ENCODE data around the gene DGLUCY. TPM values are rescaled to one million over a fixed set of nuclear protein-coding genes. Genes with fewer than 3 reads are reported as not detected.

DGLUCY gene
- total RNA-seq, 1 donor from 2014 or later = 59.2 TPM

DNA sequence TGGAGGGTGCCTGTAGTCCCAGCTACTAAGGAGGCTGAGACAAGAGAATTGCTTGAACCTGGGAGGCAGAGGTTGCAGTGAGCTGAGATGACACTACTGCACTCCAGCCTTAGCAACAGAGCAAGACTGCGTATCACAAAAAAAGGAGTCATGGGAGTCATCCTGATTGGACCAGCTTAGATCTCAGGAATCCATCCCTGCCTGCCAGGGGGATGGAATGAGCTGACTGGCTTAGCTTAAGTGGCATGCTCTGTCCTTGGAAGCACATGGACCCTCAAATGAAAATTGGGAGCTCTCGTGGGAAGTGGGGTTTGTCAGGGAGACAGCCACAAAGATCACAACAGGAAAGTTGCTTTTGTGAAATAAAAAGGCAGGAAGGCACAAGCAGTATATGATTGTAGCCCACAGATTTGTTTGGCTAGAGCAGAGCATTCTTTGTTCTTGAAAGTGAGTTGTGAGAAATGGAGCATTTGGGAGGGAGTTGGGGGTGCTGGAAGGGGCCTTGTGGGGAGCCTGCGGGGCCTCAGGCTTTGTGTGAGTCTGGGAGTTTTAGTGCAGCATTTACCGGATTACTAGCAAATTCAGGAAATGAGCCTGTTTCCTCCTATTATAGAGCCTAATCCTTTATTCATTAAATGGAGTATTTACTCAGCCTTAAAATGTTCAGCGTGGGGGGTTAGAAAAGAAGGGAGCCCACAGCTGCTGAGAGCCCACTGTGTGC lies 30.7 kb downstream of the DGLUCY start:
- Histone ChIP-seq H3K27me3 (no peaks in the 10 kb centered on the region), H3K4me1 (peaks cover 6 to 20% of the 10 kb centered on the region in 2 donors), H3K4me3 (no peak overlapping the region), H3K9me3 (no peaks in the 10 kb centered on the region), H3K27ac (peak overlapping the region; percentile 8 to 71), H3K36me3 (peaks cover 4 to 6% of the 10 kb centered on the region in 2 donors)
- intact Hi-C loops (cut with DNase I) = loop anchor here (5.0 kb wide), 1 partner anchor 747 kb away; the partner anchor contains the start of gene CALM1
- TF ChIP-seq, protein P1, sequence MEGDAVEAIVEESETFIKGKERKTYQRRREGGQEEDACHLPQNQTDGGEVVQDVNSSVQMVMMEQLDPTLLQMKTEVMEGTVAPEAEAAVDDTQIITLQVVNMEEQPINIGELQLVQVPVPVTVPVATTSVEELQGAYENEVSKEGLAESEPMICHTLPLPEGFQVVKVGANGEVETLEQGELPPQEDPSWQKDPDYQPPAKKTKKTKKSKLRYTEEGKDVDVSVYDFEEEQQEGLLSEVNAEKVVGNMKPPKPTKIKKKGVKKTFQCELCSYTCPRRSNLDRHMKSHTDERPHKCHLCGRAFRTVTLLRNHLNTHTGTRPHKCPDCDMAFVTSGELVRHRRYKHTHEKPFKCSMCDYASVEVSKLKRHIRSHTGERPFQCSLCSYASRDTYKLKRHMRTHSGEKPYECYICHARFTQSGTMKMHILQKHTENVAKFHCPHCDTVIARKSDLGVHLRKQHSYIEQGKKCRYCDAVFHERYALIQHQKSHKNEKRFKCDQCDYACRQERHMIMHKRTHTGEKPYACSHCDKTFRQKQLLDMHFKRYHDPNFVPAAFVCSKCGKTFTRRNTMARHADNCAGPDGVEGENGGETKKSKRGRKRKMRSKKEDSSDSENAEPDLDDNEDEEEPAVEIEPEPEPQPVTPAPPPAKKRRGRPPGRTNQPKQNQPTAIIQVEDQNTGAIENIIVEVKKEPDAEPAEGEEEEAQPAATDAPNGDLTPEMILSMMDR (IDR thresholded peaks at IDR 0.05) = no peak
- no peak for DNase-seq (ENCODE audit: low spot score in 2 of 2)

DNA sequence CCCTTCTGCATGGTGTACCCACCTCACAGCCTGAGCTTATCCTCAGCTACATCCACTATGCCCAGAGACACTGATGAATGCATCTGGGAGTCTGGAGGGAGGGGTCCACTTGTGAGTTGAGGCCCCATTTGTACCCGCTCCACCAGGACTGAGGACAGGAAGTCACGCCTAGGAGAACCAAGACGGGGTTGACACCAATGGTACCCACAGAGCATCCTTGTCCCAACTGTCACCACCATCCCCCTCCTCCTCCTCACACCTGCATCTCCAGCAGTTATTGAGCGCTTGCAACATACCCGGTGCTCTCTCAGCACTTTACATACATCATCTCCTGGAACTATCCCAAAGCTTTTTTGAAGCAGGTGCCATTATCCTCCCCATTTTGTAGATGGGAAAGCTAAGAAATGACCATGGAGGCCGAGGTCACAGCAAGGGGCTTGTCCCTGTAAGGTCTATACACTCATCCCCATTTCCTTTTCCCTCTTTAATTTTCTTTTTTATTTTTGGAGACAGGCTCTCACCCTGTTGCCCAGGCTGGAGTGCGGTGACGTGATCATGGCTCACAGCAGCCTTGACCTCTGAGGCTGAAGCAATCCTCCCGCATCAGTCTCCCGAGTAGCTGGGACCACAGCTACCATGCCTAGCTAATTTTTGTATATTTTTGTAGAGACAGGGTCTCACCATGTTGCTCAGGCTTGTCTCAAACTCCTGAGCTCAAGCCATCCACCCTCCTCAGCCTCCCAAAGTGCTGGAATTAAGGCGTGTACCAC lies 31.7 kb downstream of the DGLUCY start:
- Histone ChIP-seq H3K36me3 (peaks cover 4 to 6% of the 10 kb centered on the region in 2 donors), H3K9me3 (no peaks in the 10 kb centered on the region), H3K27me3 (no peaks in the 10 kb centered on the region), H3K4me1 (peaks cover 6 to 20% of the 10 kb centered on the region in 2 donors), H3K4me3 (no peak overlapping the region), H3K27ac (no peak overlapping the region)
- intact Hi-C loops (cut with DNase I) = loop anchor here (5.0 kb wide), 1 partner anchor 748 kb away; the partner anchor contains the start of gene CALM1
- DNase-seq (ENCODE audit: low spot score in 2 of 2) = no peak
- TF ChIP-seq, protein P1 (IDR thresholded peaks at IDR 0.05) = no peak

DNA sequence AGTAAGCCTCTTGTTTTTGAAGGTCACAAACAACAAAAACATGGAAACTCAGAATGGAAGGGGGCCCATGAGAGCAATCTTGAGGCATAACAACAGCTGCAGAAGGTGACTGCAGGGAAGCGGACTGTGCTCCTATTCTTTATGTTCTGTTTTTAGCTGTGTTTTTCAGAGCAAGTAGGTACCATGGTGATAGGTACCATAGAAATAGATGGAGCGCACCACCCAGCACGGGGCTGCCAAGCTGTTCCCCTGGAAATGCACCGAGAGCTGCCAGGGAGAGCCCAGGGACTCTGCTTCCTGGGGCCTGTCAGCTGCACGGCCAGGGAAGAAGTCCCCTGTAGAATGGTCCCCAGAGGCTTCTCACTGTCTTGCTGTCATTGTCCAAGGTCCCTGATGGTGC lies 32.8 kb downstream of the DGLUCY start:
- Histone ChIP-seq H3K27me3 (no peaks in the 10 kb centered on the region), H3K36me3 (peaks cover 4 to 6% of the 10 kb centered on the region in 2 donors), H3K4me3 (no peak overlapping the region), H3K27ac (no peak overlapping the region), H3K9me3 (no peaks in the 10 kb centered on the region), H3K4me1 (peaks cover 6 to 20% of the 10 kb centered on the region in 2 donors)
- DNase-seq (ENCODE audit: low spot score in 2 of 2) = no peak
- TF ChIP-seq, protein P1 (IDR thresholded peaks at IDR 0.05) = no peak
- intact Hi-C loops (cut with DNase I) = loop anchor here (5.0 kb wide), 1 partner anchor 749 kb away; the partner anchor contains the start of gene CALM1

DNA sequence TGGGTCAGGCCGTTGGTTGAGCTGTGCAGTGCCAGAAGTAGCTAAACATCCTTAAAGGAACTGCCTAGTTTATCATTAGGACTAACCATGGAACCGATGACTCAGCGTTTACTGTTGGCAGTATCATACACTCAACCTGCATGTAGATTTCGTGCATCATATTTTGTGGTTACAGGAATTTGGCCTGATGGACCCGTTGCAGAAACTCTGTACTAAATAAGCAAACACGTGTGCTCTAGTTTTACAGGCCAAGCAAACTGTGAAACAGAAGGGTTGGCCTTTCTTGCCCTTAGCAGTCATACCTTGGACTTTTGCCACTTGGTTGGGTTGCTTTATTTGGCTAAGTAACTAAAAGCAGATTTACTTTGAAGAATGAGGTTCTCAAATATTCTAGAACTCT lies 35.6 kb downstream of the DGLUCY start:
- H3K27me3 ChIP-seq = no peaks in the 10 kb centered on the region
- peak overlapping the region in 1 of 2 donors; percentile 69 for H3K27ac ChIP-seq
- H3K4me1 ChIP-seq = peaks cover under 1 to 8% of the 10 kb centered on the region in 2 donors
- no peak overlapping the region for H3K4me3 ChIP-seq
- intact Hi-C loops (cut with DNase I) = loop anchor here (5.0 kb wide), 1 partner anchor 752 kb away; the partner anchor contains the start of gene CALM1
- DNase-seq (ENCODE audit: low spot score in 2 of 2) = peak in 1 of 2 donors; percentile 82
- peaks cover 4 to 6% of the 10 kb centered on the region in 2 donors for H3K36me3 ChIP-seq
- no peaks in the 10 kb centered on the region for H3K9me3 ChIP-seq
- TF ChIP-seq, protein P1 (IDR thresholded peaks at IDR 0.05) = no peak

DNA sequence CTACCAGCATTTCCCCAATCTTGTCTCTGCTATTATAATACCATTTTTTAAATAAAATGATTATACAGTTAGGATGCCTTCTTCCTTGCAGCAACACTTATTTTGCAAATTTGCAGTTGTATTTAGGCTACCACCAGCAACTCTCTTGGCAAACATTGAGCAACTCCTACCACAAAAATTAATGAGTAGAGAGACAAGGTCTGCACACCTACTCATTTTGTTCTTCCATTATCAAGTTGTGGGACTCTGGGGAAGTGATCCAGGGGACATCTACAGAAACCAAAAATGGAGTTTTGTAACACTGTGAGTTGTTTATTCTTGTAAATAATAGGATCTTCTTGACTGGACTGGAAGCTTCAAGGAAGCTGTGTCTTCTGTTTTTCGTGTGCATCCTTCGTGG lies 38.6 kb downstream of the DGLUCY start:
- peaks cover 0 to 4% of the 10 kb centered on the region in 2 donors for H3K4me1 ChIP-seq

More for the DNA sequence above, 38.6 kb downstream of the DGLUCY start:
- Histone ChIP-seq H3K36me3 (no peaks in the 10 kb centered on the region), H3K9me3 (no peaks in the 10 kb centered on the region), H3K27ac (no peak overlapping the region), H3K4me3 (no peak overlapping the region), H3K27me3 (no peaks in the 10 kb centered on the region)
- intact Hi-C loops (cut with DNase I) = no loop called here
- no peak for DNase-seq (ENCODE audit: low spot score in 2 of 2)
- TF ChIP-seq, protein P1 (IDR thresholded peaks at IDR 0.05) = no peak

All from ascending aorta (tissue), 2 donors.